ENCODE measurements around the gene ISOC1. TPM values are rescaled to one million over a fixed set of nuclear protein-coding genes. Genes with fewer than 3 reads are reported as not detected.

Gene ISOC1
- total and polyA plus RNA-seq, 2 of the 13 experiments (the other 11 are each of a cell fraction or from before 2014, with no cell fraction given) = 25.7 to 51.3 TPM

- TF ChIP-seq TEF (CRISPR knock-in tag; IDR thresholded peaks at IDR 0.05) = no peak
- TF ChIP-seq ZNF766 (CRISPR knock-in tag; IDR thresholded peaks at IDR 0.05; ENCODE audit: borderline replicate concordance) = no peak
- 0 out of 2 replicates have a peak, but pooled peaks have one; percentile 64 for TF ChIP-seq ZNF251 (CRISPR knock-in tag; IDR thresholded peaks at IDR 0.05)
- no peak for TF ChIP-seq RFX1 (IDR thresholded peaks at IDR 0.05)
- TF ChIP-seq ZNF235 (CRISPR knock-in tag; IDR thresholded peaks at IDR 0.05; ENCODE audit: borderline replicate concordance) = peak; percentile 78
- 0 out of 2 replicates have a peak, but pooled peaks have one; percentile 76 for TF ChIP-seq ZNF782 (CRISPR knock-in tag; IDR thresholded peaks at IDR 0.05; ENCODE audit: borderline replicate concordance)
- TF ChIP-seq XBP1 (CRISPR knock-in tag; IDR thresholded peaks at IDR 0.05) = no peak
- no peak for TF ChIP-seq FOXP1 (IDR thresholded peaks at IDR 0.05)
- peak; percentile 31; the same call in 1 of the 2 replicates for TF ChIP-seq FOXP1 (CRISPR knock-in tag; IDR thresholded peaks at IDR 0.05)
- peak; percentile 19; the same call in 1 of the 2 replicates for TF ChIP-seq ZNF264 (CRISPR knock-in tag; IDR thresholded peaks at IDR 0.05)
- TF ChIP-seq GPBP1L1 (CRISPR knock-in tag; IDR thresholded peaks at IDR 0.05) = no peak
- no peak for TF ChIP-seq BCLAF1 (IDR thresholded peaks at IDR 0.05)
- peak; percentile 82; the same call in 1 of the 2 replicates for TF ChIP-seq ZNF790 (CRISPR knock-in tag; IDR thresholded peaks at IDR 0.05; ENCODE audit: borderline replicate concordance)
- no peak; the same call in 1 of the 2 replicates for TF ChIP-seq PPARG (CRISPR knock-in tag; conservative IDR thresholded peaks at IDR 0.05)
- TF ChIP-seq REXO4 (CRISPR knock-in tag; IDR thresholded peaks at IDR 0.05; ENCODE audit: borderline replicate concordance) = no peak
- TF ChIP-seq RNF2 (conservative IDR thresholded peaks at IDR 0.05; ENCODE audit: low read depth) = no peak; the same call in 1 of the 2 replicates
- TF ChIP-seq JUNB (CRISPR knock-in tag; IDR thresholded peaks at IDR 0.05; ENCODE audit: borderline replicate concordance) = peak; percentile 69; the same call in 1 of the 2 replicates
- TF ChIP-seq ZNF574 (CRISPR knock-in tag; IDR thresholded peaks at IDR 0.05) = peak; percentile 82
- no peak for TF ChIP-seq ZBTB21 (CRISPR knock-in tag; IDR thresholded peaks at IDR 0.05)
- TF ChIP-seq ZNF597 (CRISPR knock-in tag; IDR thresholded peaks at IDR 0.05) = no peak
- TF ChIP-seq FOXA1 (IDR thresholded peaks at IDR 0.05) = no peak
- TF ChIP-seq FOXA1 (CRISPR knock-in tag; IDR thresholded peaks at IDR 0.05) = peak; percentile 7; the same call in 1 of the 2 replicates
Measured at GRCh38 chr5:129094924-129095899, 663 bp downstream of the ISOC1 start (continued).
